ENCODE results near the gene ALPI.

The ALPI gene

GRCh38 chr2:232488721-232489300, 32.9 kb downstream of the ALPI start:
- DNase-seq (ENCODE audit: low read depth, low spot score) = no peak
- H3K4me3 ChIP-seq (ENCODE audit: low read depth, low read length) = no peak overlapping the region
- TF ChIP-seq, protein P1, sequence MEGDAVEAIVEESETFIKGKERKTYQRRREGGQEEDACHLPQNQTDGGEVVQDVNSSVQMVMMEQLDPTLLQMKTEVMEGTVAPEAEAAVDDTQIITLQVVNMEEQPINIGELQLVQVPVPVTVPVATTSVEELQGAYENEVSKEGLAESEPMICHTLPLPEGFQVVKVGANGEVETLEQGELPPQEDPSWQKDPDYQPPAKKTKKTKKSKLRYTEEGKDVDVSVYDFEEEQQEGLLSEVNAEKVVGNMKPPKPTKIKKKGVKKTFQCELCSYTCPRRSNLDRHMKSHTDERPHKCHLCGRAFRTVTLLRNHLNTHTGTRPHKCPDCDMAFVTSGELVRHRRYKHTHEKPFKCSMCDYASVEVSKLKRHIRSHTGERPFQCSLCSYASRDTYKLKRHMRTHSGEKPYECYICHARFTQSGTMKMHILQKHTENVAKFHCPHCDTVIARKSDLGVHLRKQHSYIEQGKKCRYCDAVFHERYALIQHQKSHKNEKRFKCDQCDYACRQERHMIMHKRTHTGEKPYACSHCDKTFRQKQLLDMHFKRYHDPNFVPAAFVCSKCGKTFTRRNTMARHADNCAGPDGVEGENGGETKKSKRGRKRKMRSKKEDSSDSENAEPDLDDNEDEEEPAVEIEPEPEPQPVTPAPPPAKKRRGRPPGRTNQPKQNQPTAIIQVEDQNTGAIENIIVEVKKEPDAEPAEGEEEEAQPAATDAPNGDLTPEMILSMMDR (IDR thresholded peaks at IDR 0.05; ENCODE audit: low read depth, low read length) = no peak
- in situ Hi-C loops (cut with HindIII; ENCODE audit: low sequenced_read_pairs) = no loop called here

GRCh38 chr2:232489516-232490220, 33.7 kb downstream of the ALPI start:
- TF ChIP-seq, protein P1 (IDR thresholded peaks at IDR 0.05; ENCODE audit: low read depth, low read length) = no peak
- H3K4me3 ChIP-seq (ENCODE audit: low read depth, low read length) = no peak overlapping the region
- in situ Hi-C loops (cut with HindIII; ENCODE audit: low sequenced_read_pairs) = no loop called here
- DNase-seq (ENCODE audit: low read depth, low spot score) = no peak

DNA sequence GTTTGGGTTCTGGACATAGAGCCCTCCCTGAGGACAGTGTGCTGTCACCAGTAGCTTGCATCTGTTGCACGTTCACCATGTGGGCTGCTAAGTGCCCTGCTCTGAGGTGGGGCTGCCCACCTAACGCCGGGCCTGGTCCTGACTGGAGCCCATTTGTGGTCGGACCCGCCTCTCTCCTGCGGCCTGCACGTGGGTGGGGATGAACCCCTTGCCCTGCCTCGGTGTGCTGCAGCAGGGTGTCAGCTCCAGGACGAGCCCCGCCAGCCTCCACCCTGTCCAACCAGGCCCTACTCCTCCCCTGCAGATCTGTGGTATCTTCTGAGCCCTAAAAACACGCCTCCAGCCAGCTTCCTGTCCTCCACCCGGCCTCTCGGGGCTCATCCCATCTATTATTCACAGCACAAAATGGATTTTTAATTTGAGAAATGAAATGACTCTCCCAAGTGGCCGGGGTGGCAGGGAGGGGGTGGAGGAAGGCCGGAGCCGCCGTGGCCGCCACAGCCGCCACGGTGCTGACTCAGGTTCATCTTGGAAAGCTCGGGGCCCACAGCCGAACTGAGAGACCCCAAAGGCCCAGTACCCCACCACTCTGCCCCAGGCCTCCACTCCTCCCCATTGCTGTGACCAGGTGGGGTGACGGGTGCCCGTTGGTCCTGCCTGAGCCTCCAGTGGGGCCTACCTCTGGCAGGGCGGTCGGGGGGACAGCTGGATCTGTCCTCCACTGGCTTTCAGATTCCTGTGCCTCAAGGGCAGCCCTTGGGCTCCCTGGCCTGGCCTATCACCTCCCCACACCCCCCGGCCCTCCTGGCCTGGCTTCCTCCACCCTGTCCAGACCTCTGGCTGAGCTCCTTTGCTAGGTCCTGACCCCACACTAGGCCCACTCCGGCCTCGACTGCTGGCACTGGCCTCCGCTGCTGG, 34.5 kb downstream of the ALPI start:
- no peak overlapping the region for H3K4me3 ChIP-seq (ENCODE audit: low read depth, low read length)
- in situ Hi-C loops (cut with HindIII; ENCODE audit: low sequenced_read_pairs) = no loop called here
- no peak for DNase-seq (ENCODE audit: low read depth, low spot score)
- TF ChIP-seq, protein P1 (IDR thresholded peaks at IDR 0.05; ENCODE audit: low read depth, low read length) = no peak

DNA sequence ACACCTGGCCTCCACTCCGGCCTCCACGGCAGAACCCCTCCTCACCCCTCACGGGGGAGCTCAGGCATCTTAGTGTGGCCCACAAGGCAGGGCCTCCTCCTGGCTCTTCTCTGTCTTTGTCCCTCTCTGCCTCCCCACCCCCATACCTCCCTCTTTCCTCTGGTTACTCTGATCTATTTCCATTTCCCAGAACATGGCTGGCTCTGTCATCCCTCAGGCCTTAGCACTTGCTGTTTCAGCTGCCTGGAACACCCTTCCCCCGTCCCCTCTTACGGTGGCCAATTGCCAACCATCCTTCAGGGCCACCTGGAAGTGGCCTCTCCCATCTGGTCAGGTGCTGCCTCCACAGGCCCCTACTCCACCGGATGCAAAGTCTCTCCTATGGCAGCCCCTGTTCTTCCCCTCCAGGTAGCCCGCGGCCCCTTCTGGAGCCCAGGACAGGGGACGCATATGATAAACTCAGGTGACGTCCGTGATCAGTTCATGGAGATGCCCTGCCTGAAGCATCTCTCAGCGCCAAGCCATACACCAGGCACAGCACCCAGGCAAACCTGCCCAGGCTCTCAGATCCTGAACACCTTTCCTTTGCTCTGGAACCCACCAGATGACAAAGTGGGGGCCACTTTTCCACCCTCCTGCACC, 35.3 kb downstream of the ALPI start:
- TF ChIP-seq, protein P1 (IDR thresholded peaks at IDR 0.05; ENCODE audit: low read depth, low read length) = no peak
- no peak overlapping the region for H3K4me3 ChIP-seq (ENCODE audit: low read depth, low read length)
- in situ Hi-C loops (cut with HindIII; ENCODE audit: low sequenced_read_pairs) = no loop called here
- DNase-seq (ENCODE audit: low read depth, low spot score) = no peak

GRCh38 chr2:232492236-232492848, 36.4 kb downstream of the ALPI start:
- DNase-seq (ENCODE audit: low read depth, low spot score) = no peak
- in situ Hi-C loops (cut with HindIII; ENCODE audit: low sequenced_read_pairs) = no loop called here
- H3K4me3 ChIP-seq (ENCODE audit: low read depth, low read length) = no peak overlapping the region
- TF ChIP-seq, protein P1 (IDR thresholded peaks at IDR 0.05; ENCODE audit: low read depth, low read length) = no peak
